Mesenchymal stem cell (in vitro differentiated cells and primary cell): ENCODE results near the gene BMP15.

Experiments
- DNase-seq: peaks from one replicate; pipeline ENCODE4 v3.0.0-alpha.2; 2013
- H2AFZ ChIP-seq: one replicate; pipeline ENCODE4 v1.6.1; 2013; ENCODE audit warnings: low read depth, mild to moderate bottlenecking, control low read depth, inconsistent platforms, low read length, moderate library complexity
- H2AK5ac ChIP-seq: 2 replicates; pipeline ENCODE4 v1.6.1; 2013; ENCODE audit warnings: low read length, moderate library complexity, mild to moderate bottlenecking, inconsistent platforms; ENCODE audit not compliant: severe bottlenecking
- H2BK120ac ChIP-seq: one replicate; pipeline ENCODE4 v1.6.1; 2013; ENCODE audit warnings: low read depth, mild to moderate bottlenecking, inconsistent platforms, low read length, moderate library complexity
- H2BK12ac ChIP-seq, 2 experiments: one replicate each; pipeline ENCODE4 v1.6.1; 2013; ENCODE audit warnings: inconsistent platforms in 2 of 2, low read length in 2 of 2, mild to moderate bottlenecking in 2 of 2, moderate library complexity in 2 of 2, control low read depth in 1 of 2
- H2BK15ac ChIP-seq: one replicate; pipeline ENCODE4 v1.6.1; 2013; ENCODE audit warnings: mild to moderate bottlenecking, low read depth, inconsistent platforms; ENCODE audit not compliant: poor library complexity, severe bottlenecking
- H2BK5ac ChIP-seq: 2 replicates; pipeline ENCODE4 v1.6.1; 2013; ENCODE audit warnings: low read depth, mild to moderate bottlenecking, low read length, control low read depth, inconsistent platforms; ENCODE audit not compliant: poor library complexity, severe bottlenecking
- H3K14ac ChIP-seq, 2 experiments: one replicate each; pipeline ENCODE4 v1.6.1; 2013; ENCODE audit warnings: inconsistent platforms in 2 of 2, low read length in 2 of 2, control low read depth in 1 of 2, mild to moderate bottlenecking in 1 of 2, moderate library complexity in 1 of 2
- H3K18ac ChIP-seq, 2 experiments: one replicate each; pipeline ENCODE4 v1.6.1; 2013; ENCODE audit warnings: inconsistent platforms in 2 of 2, low read length in 2 of 2, control low read depth in 1 of 2, low read depth in 1 of 2, mild to moderate bottlenecking in 1 of 2
- H3K23ac ChIP-seq, 2 experiments: one replicate each; pipeline ENCODE4 v1.6.1; 2013; ENCODE audit warnings: inconsistent platforms in 2 of 2, low read length in 2 of 2, mild to moderate bottlenecking in 2 of 2, moderate library complexity in 2 of 2, control low read depth in 1 of 2
- H3K27ac ChIP-seq: 2 replicates; pipeline ENCODE4 v1.5.1; 2013; ENCODE audit warnings: mild to moderate bottlenecking, moderate library complexity, low read length, control low read depth, inconsistent platforms; ENCODE audit not compliant: poor library complexity, severe bottlenecking
- H3K27me3 ChIP-seq, 2 experiments: 2 replicates each; pipeline versions ENCODE4 v1.6.1 to v1.7.0; 2013; ENCODE audit warnings: low read length in 2 of 2, mild to moderate bottlenecking in 2 of 2, moderate library complexity in 2 of 2, control low read depth in 1 of 2, inconsistent platforms in 1 of 2; ENCODE audit not compliant: control insufficient read depth in 1 of 2, insufficient read depth in 1 of 2
- H3K36me3 ChIP-seq, 2 experiments: 2 replicates each; pipeline versions ENCODE4 v1.6.1 to v1.7.0; 2013; ENCODE audit warnings: low read length in 2 of 2, control low read depth in 1 of 2, inconsistent platforms in 1 of 2, low read depth in 1 of 2, mild to moderate bottlenecking in 1 of 2; ENCODE audit not compliant: insufficient read depth in 2 of 2, control insufficient read depth in 1 of 2
- H3K4ac ChIP-seq, 2 experiments: one replicate each; pipeline ENCODE4 v1.6.1; 2013; ENCODE audit warnings: inconsistent platforms in 2 of 2, low read length in 2 of 2, mild to moderate bottlenecking in 2 of 2, moderate library complexity in 2 of 2, control low read depth in 1 of 2, low read depth in 1 of 2
- H3K4me1 ChIP-seq: 2 replicates; pipeline ENCODE4 v1.6.1; 2013; ENCODE audit warnings: low read depth, low read length, control low read depth; ENCODE audit not compliant: control insufficient read depth, insufficient read depth
- H3K4me2 ChIP-seq: 2 replicates; pipeline ENCODE4 v1.6.1; 2013; ENCODE audit warnings: low read length, mild to moderate bottlenecking, inconsistent platforms; ENCODE audit not compliant: poor library complexity, severe bottlenecking
- H3K4me3 ChIP-seq, 2 experiments: 2 replicates each; pipeline versions ENCODE4 v1.5.1 to v1.7.0; 2013; ENCODE audit warnings: low read length in 2 of 2, mild to moderate bottlenecking in 2 of 2, control low read depth in 1 of 2, low read depth in 1 of 2; ENCODE audit not compliant: insufficient read depth in 1 of 2
- H3K79me1 ChIP-seq: replicated peaks from 2 replicates; pipeline ENCODE4 v1.6.1; 2013; ENCODE audit warnings: mild to moderate bottlenecking, control low read depth, low read length, inconsistent platforms; ENCODE audit not compliant: poor library complexity, severe bottlenecking
- H3K9ac ChIP-seq: 2 replicates; pipeline ENCODE4 v1.7.0; 2013; ENCODE audit warnings: mild to moderate bottlenecking, low read length, moderate library complexity
- H3K9me3 ChIP-seq: 2 replicates; pipeline ENCODE4 v1.7.0; 2013; ENCODE audit warnings: mild to moderate bottlenecking, low read length; ENCODE audit not compliant: control insufficient read depth
- H4K8ac ChIP-seq: one replicate; pipeline ENCODE4 v1.6.1; 2013; ENCODE audit warnings: inconsistent platforms, mild to moderate bottlenecking, low read length, moderate library complexity
- H4K91ac ChIP-seq: one replicate; pipeline ENCODE4 v1.6.1; 2013; ENCODE audit warnings: mild to moderate bottlenecking, low read length, inconsistent platforms
- WGBS: methylation state at CpG from one replicate; pipeline ENCODE4 v1.1.7; 2013; ENCODE audit warnings: mixed read lengths; 5-methylcytosine and 5-hydroxymethylcytosine counted together

Gene BMP15

DNA sequence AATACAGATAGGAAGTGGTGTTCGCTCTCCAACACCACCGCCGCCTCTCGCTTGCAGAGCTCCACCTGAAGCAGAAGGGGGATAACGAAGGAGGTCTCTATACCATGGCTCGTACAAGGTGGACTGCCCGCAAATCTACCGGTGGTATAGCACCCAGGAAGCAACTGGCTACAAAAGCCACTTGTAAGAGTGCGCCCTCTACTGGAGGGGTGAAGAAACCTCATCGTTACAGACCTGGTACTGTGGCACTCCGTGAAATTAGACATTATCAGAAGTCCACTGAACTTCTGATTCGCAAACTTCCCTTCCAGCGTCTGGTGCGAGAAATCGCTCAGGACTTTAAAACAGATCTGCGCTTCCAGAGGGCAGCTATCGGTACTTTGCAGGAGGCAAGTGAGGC lies 5.2 kb upstream of the BMP15 start:
- Histone ChIP-seq H2BK5ac (no peak overlapping the region), H2AK5ac (no peak overlapping the region), H3K14ac (no peak overlapping the region), H3K9me3 (no peaks in the 10 kb centered on the region), H2AFZ (no peak overlapping the region), H3K9ac (no peak overlapping the region), H4K91ac (no peak overlapping the region), H2BK15ac (no peak overlapping the region), H3K18ac (no peak overlapping the region), H3K27me3 (peaks cover 0 to 21% of the 10 kb centered on the region in 2 experiments), H3K27ac (no peak overlapping the region), H3K23ac (no peak overlapping the region), H3K4me1 (no peaks in the 10 kb centered on the region), H2BK120ac (no peak overlapping the region), H2BK12ac (no peak overlapping the region), H3K4me2 (no peak overlapping the region), H3K79me1 (no peaks in the 10 kb centered on the region), H3K4ac (no peak overlapping the region), H4K8ac (no peak overlapping the region), H3K4me3 (no peak overlapping the region), H3K36me3 (no peaks in the 10 kb centered on the region)
- 97% methylated on average over 17 of the region's 17 CpGs for WGBS
- DNase-seq, result no peak

DNA sequence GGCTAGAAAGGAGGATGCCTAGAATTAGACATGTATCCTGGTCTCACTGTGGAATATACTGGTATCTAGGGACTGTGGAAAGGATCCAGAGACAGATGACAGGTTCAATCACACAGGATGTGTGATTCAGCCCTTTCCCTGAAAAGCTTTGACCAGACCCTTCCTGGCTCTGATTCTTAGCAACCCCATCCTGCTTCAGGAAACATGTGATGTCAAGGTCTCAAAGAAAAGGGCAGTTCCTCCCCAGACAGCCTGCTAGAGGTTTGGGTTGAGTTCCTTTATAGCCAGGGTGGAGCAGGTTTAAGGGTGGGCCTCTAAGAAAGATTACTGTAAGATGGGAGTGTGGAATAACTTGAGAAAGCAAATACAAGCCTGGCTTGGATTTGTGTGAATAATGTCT lies 3.0 kb downstream of the BMP15 start:
- Histone ChIP-seq H3K18ac (no peak overlapping the region), H2BK5ac (no peak overlapping the region), H3K79me1 (no peaks in the 10 kb centered on the region), H3K27me3 (peaks cover 0 to 19% of the 10 kb centered on the region in 2 experiments), H3K9me3 (no peaks in the 10 kb centered on the region), H3K4ac (no peak overlapping the region), H3K4me3 (no peak overlapping the region), H2BK12ac (no peak overlapping the region), H3K4me1 (no peaks in the 10 kb centered on the region), H2AFZ (no peak overlapping the region), H3K14ac (no peak overlapping the region), H3K9ac (no peak overlapping the region), H2BK15ac (no peak overlapping the region), H3K27ac (no peak overlapping the region), H3K23ac (no peak overlapping the region), H2AK5ac (no peak overlapping the region), H2BK120ac (no peak overlapping the region), H3K36me3 (no peaks in the 10 kb centered on the region), H4K91ac (no peak overlapping the region), H4K8ac (no peak overlapping the region), H3K4me2 (no peak overlapping the region)
- DNase-seq, result no peak

GRCh38 chrX:50920132-50920531 lies 9.6 kb downstream of the BMP15 start:
- Histone ChIP-seq H3K4ac (no peak overlapping the region), H3K4me1 (no peaks in the 10 kb centered on the region), H4K8ac (no peak overlapping the region), H3K79me1 (no peaks in the 10 kb centered on the region), H2BK120ac (no peak overlapping the region), H3K23ac (no peak overlapping the region), H3K14ac (no peak overlapping the region), H2AK5ac (no peak overlapping the region), H3K9me3 (no peaks in the 10 kb centered on the region), H3K9ac (no peak overlapping the region), H3K36me3 (no peaks in the 10 kb centered on the region), H3K27me3 (peaks cover 0 to 20% of the 10 kb centered on the region in 2 experiments), H2AFZ (no peak overlapping the region), H4K91ac (no peak overlapping the region), H3K27ac (no peak overlapping the region), H3K18ac (no peak overlapping the region), H2BK12ac (no peak overlapping the region), H3K4me2 (no peak overlapping the region), H2BK5ac (no peak overlapping the region), H2BK15ac (no peak overlapping the region), H3K4me3 (no peak overlapping the region)
- peak; percentile 26 for DNase-seq

- Histone ChIP-seq H3K18ac (no peak overlapping the region), H3K4me1 (no peaks in the 10 kb centered on the region), H3K4me2 (no peak overlapping the region), H2BK5ac (no peak overlapping the region), H2BK120ac (no peak overlapping the region), H3K36me3 (no peaks in the 10 kb centered on the region), H3K23ac (no peak overlapping the region), H3K9ac (no peak overlapping the region), H3K79me1 (no peaks in the 10 kb centered on the region), H3K27ac (no peak overlapping the region), H3K14ac (no peak overlapping the region), H4K91ac (no peak overlapping the region), H4K8ac (no peak overlapping the region), H3K9me3 (no peaks in the 10 kb centered on the region), H2BK12ac (no peak overlapping the region), H2BK15ac (no peak overlapping the region), H3K4ac (no peak overlapping the region), H2AFZ (no peak overlapping the region), H3K4me3 (no peak overlapping the region), H3K27me3 (no peaks in the 10 kb centered on the region), H2AK5ac (no peak overlapping the region)
- DNase-seq, result no peak
Observed at GRCh38 chrX:50927127-50927526, 16.6 kb downstream of the BMP15 start.
